Measurements from ENCODE around the gene DCAF11. TPM values are rescaled to one million over a fixed set of nuclear protein-coding genes. Genes with fewer than 3 reads are reported as not detected.

DCAF11 gene
- total RNA-seq, 1 donor from 2014 or later: 65.0 TPM

- Mint-ChIP-seq H3K27me3 (peaks cover 31% of the 10 kb centered on the region), H3K4me3 (no peak overlapping the region), H3K27ac (no peak overlapping the region), H3K9me3 (no peaks in the 10 kb centered on the region), H3K4me1 (ENCODE audit: unreplicated experiment) (peaks cover 14% of the 10 kb centered on the region), H3K36me3 (no peaks in the 10 kb centered on the region)
- no peak for DNase-seq (ENCODE audit: extremely low spot score, unreplicated experiment)
- no peak for TF ChIP-seq CTCF (conservative IDR thresholded peaks at IDR 0.05)
These were observed 28.2 kb upstream of the DCAF11 start for GRCh38 chr14:24086193-24086955.

GRCh38 chr14:24087004-24087403 lies 27.6 kb upstream of the DCAF11 start:
- Mint-ChIP-seq H3K36me3 (no peaks in the 10 kb centered on the region), H3K27ac (no peak overlapping the region), H3K4me1 (ENCODE audit: unreplicated experiment) (peaks cover 11% of the 10 kb centered on the region), H3K27me3 (peaks cover 28% of the 10 kb centered on the region), H3K9me3 (no peaks in the 10 kb centered on the region), H3K4me3 (no peak overlapping the region)
- no peak for TF ChIP-seq CTCF (conservative IDR thresholded peaks at IDR 0.05)
- no peak for DNase-seq (ENCODE audit: extremely low spot score, unreplicated experiment)

- DNase-seq (ENCODE audit: extremely low spot score, unreplicated experiment): no peak
- TF ChIP-seq CTCF (conservative IDR thresholded peaks at IDR 0.05): no peak
- H3K27me3 Mint-ChIP-seq: peaks cover 20% of the 10 kb centered on the region
- H3K4me3 Mint-ChIP-seq: no peak overlapping the region
- no peak overlapping the region for H3K27ac Mint-ChIP-seq
- peaks cover 12% of the 10 kb centered on the region for H3K4me1 Mint-ChIP-seq (ENCODE audit: unreplicated experiment)
- H3K9me3 Mint-ChIP-seq: no peaks in the 10 kb centered on the region
- no peaks in the 10 kb centered on the region for H3K36me3 Mint-ChIP-seq
These were observed 26.5 kb upstream of the DCAF11 start for GRCh38 chr14:24088095-24088494.

DNA sequence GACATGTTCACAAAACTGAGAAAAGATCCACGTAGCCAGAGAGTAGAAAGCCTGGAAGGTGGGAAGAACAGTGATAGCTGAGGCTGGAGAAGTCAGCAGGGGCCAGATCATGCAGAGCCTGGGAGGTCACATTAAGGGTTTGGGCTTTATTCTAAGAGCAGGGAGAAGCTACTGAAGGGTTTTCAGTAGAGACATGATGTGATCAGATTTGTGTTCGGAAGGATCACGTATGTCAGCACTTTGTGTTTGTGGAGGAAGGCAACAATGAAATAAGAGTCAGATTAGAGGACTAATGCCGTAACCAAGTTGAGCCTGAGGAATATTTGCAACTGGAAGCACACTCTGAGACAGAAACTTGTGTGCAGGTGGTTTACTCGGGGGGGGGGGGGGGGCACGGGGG lies 24.7 kb upstream of the DCAF11 start:
- no peak for DNase-seq (ENCODE audit: extremely low spot score, unreplicated experiment)

DNA sequence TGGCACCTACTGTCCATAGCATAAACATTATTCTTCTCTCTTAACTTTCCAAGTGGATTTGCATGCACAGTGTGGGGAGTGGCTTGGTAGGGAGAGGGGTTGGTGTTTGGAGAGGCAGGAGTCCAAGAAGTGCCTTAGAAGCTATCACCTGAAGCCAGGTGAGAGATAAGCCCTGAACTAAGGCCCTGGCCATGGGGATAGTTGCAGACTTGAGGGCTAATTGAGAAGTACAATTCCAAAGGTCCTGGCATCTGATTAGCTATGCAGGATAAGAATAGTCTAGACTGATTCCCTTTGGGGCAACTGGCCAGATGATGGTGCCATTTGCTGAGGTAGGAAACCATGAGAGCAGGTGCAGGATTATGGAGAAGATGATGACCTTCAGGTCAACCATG lies 22.5 kb upstream of the DCAF11 start:
- no peak for DNase-seq (ENCODE audit: extremely low spot score, unreplicated experiment)
- Mint-ChIP-seq H3K9me3 (no peaks in the 10 kb centered on the region), H3K36me3 (peaks cover 5% of the 10 kb centered on the region), H3K4me1 (ENCODE audit: unreplicated experiment) (peaks cover 30% of the 10 kb centered on the region), H3K4me3 (peak overlapping the region; percentile 95), H3K27me3 (peaks cover under 1% of the 10 kb centered on the region), H3K27ac (peak overlapping the region; percentile 78)
- TF ChIP-seq CTCF (conservative IDR thresholded peaks at IDR 0.05): no peak

More for the DNA sequence above, 24.7 kb upstream of the DCAF11 start:
- Mint-ChIP-seq H3K27me3 (peaks cover 8% of the 10 kb centered on the region), H3K36me3 (no peaks in the 10 kb centered on the region), H3K4me3 (no peak overlapping the region), H3K27ac (no peak overlapping the region), H3K4me1 (ENCODE audit: unreplicated experiment) (peaks cover 19% of the 10 kb centered on the region), H3K9me3 (no peaks in the 10 kb centered on the region)
- TF ChIP-seq CTCF (conservative IDR thresholded peaks at IDR 0.05): no peak
